ENCODE measurements around the gene CLEC9A. TPM values are rescaled to one million over a fixed set of nuclear protein-coding genes. Genes with fewer than 3 reads are reported as not detected.

CLEC9A gene
- total and polyA plus RNA-seq, 2 of the 8 experiments (the other 6 are each of a cell fraction or from before 2014, with no cell fraction given) = not detected

- no peak overlapping the region for H3K9ac ChIP-seq (replicated peaks in 1 of 4; ENCODE audit: extremely low read depth in 1 of 4, low read depth in 3 of 4, low read length in 3 of 4)
- no peak overlapping the region for H3K4me2 ChIP-seq (ENCODE audit: insufficient read depth in 1 of 2, low read depth in 2 of 2, low read length in 2 of 2)
- no peak overlapping the region for H4K5ac ChIP-seq (ENCODE audit: insufficient read length, low read depth, low read length)
- H2BK12ac ChIP-seq (ENCODE audit: low read depth, low read length) = no peak overlapping the region
- H3K4me1 ChIP-seq (replicated peaks in 1 of 4; ENCODE audit: control insufficient read depth in 3 of 4, insufficient read depth in 4 of 4, low read length in 3 of 4) = no peaks in the 10 kb centered on the region
- no peak overlapping the region for H4K8ac ChIP-seq (ENCODE audit: extremely low read depth, insufficient read depth, low read length)
- no peak overlapping the region for H4K91ac ChIP-seq (replicated peaks; ENCODE audit: insufficient read length, low read length)
- no peak overlapping the region for H2BK5ac ChIP-seq (ENCODE audit: low read depth, low read length)
- H3K36me3 ChIP-seq (ENCODE audit: control insufficient read depth in 2 of 4, insufficient read depth in 4 of 4, low read length in 3 of 4) = no peaks in the 10 kb centered on the region
- POLR2A ChIA-PET (ENCODE audit: partially characterized antibody) = no interaction called here
- H2AFZ ChIP-seq (ENCODE audit: low read length) = no peak overlapping the region
- no peak overlapping the region for H3K4me3 ChIP-seq (ENCODE audit: extremely low read depth in 1 of 4, insufficient read depth in 2 of 4, low read depth in 3 of 4, low read length in 4 of 4)
- H3K23me2 ChIP-seq (ENCODE audit: low read depth, low read length) = no peaks in the 10 kb centered on the region
- H2BK120ac ChIP-seq (replicated peaks; ENCODE audit: low read depth, low read length) = no peak overlapping the region
- no peak overlapping the region for H3K27ac ChIP-seq (ENCODE audit: low read depth, low read length)
- no peak for FAIRE-seq
- DNase-seq (ENCODE audit: low read depth in 1 of 2, low spot score in 2 of 2) = no peak
- no peaks in the 10 kb centered on the region for H3K79me1 ChIP-seq (ENCODE audit: low read depth, low read length)
- no peaks in the 10 kb centered on the region for H3K9me3 ChIP-seq (ENCODE audit: insufficient read depth in 2 of 2, low read depth in 1 of 2, low read length in 1 of 2)
- H2AK5ac ChIP-seq (ENCODE audit: low read depth, low read length) = no peak overlapping the region
- peaks cover 0 to 1% (median 0%) of the 10 kb centered on the region in 4 experiments; a peak in 1 of 7 replicates for H3K27me3 ChIP-seq (replicated peaks in 1 of 4; ENCODE audit: control insufficient read depth in 3 of 4, extremely low read depth in 1 of 4, insufficient read depth in 3 of 4, low read length in 3 of 4)
- no peak overlapping the region for H3K14ac ChIP-seq (ENCODE audit: insufficient read length)
- no peak overlapping the region for H3K4ac ChIP-seq (replicated peaks; ENCODE audit: insufficient read length, low read depth, low read length)
- 87% methylated on average over 4 of the region's 4 CpGs; no CpG with 5 or more reads in 1 of the 2 experiments for WGBS, 2 experiments (ENCODE audit: extremely low coverage in 1 of 2, insufficient coverage in 1 of 2, insufficient read length in 1 of 2, insufficient replicate concordance in 2 of 2, low coverage in 1 of 2, low lambda C conversion rate in 2 of 2, missing lambda C conversion rate in 1 of 2)
- H3K23ac ChIP-seq (ENCODE audit: insufficient read length) = no peak overlapping the region
- CTCF ChIA-PET (ENCODE audit: partially characterized antibody) = interaction anchor here (1.4 to 3.7 kb wide), 2 partner anchors 9 to 78 kb away, joined by 3 to 31 read pairs; partner anchors contain the start of gene CLEC12B
- no peaks in the 10 kb centered on the region for H3K79me2 ChIP-seq (ENCODE audit: control insufficient read depth in 1 of 2, insufficient read depth in 2 of 2, low read length in 2 of 2)
- no peak overlapping the region for H3K56ac ChIP-seq (replicated peaks; ENCODE audit: insufficient read length, low read depth, low read length)
- no peak overlapping the region for H2BK15ac ChIP-seq (ENCODE audit: low read length)
- H4K20me1 ChIP-seq (replicated peaks in 1 of 2; ENCODE audit: control insufficient read depth in 1 of 2, insufficient read depth in 2 of 2, low read length in 2 of 2) = no peaks in the 10 kb centered on the region
- no peak overlapping the region for H2BK20ac ChIP-seq (ENCODE audit: low read length)
- H3K18ac ChIP-seq (ENCODE audit: extremely low read depth, low read length) = no peak overlapping the region
Measured at GRCh38 chr12:10001171-10001776, 29.2 kb upstream of the CLEC9A start.
